GM03348 (cell line): ENCODE results near the gene RIPOR3.
"Not testable (repeated sequence)": the region's sequence is repeated elsewhere in the genome, so short reads cannot be mapped to it uniquely, and the experiment has no call there.

Experiments used
- DNase-seq: peaks from one replicate; pipeline ENCODE4 v3.0.0; 2012; ENCODE audit warnings: low spot score

The RIPOR3 gene

GRCh38 chr20:50632701-50633100 lies 58.6 kb downstream of the RIPOR3 start:
- DNase-seq: no peak

- no peak for DNase-seq
Measured at GRCh38 chr20:50632236-50632635, 59.1 kb downstream of the RIPOR3 start.

DNA sequence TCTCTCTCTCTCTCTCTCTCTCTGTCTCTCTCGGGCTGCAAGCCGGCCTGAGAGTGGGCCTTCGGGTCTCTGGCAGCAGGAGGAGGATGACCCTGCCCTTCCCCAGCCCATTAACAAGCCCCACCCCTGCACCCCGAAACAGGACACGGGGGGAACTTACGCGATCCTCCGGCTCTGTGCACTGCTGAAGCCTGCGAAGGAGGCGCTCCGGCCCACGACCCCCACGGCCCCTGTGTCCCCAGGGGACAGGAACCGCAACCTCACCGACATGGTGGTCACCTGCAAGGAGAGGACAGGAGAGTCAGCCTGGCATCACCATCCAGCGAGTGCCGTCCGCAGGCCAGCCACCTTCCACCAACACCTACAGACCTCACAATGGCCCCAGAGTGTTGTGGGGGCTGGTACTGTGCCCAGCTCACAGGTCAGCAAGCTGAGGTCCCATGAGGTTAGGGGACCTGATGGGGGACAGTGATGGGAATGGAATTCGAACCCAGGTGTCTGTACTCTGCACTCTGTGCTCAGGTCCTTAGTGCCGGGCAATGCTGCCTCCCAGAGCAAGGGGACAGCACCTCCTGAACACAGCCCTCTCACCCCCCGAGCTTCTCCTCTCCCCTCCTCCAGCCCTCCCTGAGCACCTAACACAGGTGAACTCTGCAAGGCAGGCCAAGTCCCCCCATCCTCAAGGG lies 60.6 kb downstream of the RIPOR3 start:
- DNase-seq: no peak

DNA sequence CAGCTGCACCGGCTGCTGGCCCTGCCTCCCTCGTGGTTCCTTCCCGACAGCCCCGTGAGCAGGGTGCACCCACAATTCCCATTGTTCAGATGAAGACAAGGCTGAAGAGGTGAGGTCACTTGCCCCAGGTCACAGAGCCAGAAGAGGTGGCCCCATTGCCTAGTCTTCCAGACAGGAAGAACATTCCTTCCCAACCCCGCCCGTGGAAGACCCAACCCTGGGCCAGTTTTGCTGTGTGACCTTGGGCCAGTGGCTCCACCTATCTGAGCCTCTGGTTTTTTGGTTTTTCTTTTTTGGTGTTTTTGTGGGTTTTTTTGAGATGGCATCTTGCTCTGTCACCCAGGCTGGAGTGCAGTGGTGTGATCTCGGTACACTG lies 61.7 kb downstream of the RIPOR3 start:
- no peak for DNase-seq

DNA sequence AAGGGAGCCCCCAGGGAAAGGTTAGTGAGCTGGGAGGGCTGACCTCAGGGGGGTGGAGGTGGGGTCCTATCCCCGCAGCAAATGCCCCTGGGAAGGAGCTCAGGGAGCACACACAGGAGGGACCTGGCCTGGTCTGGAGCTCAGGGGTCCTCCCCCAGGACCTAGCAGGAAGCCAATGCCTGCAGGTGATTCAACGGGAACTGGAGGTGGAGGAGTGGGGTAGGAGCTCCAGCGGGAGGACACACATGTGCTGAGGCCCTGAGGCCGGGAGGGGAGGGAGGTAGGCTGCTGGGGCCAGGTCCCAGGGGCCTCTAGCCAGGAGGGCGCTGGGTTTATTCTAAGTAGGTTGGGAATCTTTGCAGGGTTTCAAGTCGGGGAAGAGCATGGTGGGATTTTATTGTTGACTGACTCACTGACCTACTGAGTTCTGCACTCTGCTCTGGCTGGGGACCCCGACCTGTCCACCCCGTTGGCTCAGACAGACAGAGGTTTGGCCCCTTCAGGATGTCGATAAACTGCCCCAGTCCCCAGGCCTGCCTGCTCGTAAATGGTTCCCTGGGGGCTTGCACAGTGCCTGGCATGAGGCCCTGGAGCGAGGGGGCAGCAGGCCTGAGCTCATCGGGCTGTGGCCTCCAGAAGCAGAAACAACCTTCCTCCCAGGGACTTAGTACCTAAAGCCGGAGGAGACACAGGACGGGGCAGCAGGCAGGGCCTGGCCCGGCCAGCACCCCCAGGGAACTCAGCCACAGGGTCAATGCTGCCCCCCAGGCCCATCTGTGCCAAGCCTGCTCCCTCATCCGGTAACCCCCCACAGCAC lies 62.3 kb downstream of the RIPOR3 start:
- DNase-seq: no peak

- no peak for DNase-seq
Measured at GRCh38 chr20:50628332-50628731, 63.0 kb downstream of the RIPOR3 start.

- no peak for DNase-seq
Measured at GRCh38 chr20:50627747-50628146, 63.6 kb downstream of the RIPOR3 start.

- DNase-seq: peak; percentile 86
Measured at GRCh38 chr20:50625986-50626677, 65.2 kb downstream of the RIPOR3 start.

GRCh38 chr20:50624351-50625016 lies 66.9 kb downstream of the RIPOR3 start:
- DNase-seq: no peak

DNA sequence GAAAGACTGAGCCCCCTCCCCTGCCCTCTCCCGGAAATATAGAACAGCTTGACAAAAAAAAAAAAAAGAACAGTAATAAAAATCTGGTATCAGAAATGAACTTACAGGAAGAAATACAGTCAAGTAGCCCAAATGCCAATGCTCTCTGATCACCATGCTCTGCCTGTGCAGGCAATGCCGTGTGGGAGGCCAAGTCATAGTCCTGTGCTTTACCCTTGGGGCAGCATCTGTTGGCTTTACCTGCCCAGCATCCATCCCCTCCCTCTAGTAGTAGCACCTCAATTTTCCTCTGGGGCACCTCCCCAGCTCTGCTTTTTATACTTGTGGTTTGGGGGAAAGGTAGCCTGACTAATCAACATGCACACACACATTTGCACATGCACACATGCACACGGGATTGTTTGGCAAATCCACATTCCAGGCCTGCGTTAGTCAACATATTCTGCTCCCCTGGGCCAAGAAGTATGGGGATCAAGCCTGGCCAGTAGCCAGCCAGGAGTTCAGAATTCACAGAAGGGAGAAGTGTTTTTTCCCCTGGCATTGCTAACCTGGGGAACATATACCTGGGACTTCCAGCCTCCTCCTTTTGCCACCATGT lies 70.2 kb downstream of the RIPOR3 start:
- DNase-seq: no peak

DNA sequence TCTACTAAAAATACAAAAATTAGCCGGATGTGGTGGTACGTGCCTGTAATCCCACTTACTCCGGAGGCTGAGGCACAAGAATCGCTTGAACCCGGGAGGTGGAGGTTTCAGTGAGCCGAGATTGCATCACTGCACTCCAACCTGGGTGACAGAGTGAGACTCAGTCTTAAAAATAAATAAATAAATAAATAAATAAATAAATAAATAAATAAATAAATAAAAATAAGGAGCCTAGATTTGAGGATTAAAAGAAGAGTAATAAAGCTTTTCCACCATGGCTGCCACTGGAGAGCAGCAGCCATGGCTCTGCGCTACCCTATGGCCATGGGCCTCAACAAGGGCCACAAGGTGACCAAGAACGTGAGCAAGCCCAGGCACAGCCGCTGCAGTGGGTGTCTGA lies 70.9 kb downstream of the RIPOR3 start:
- not testable (repeated sequence) for DNase-seq

- no peak for DNase-seq
Measured at GRCh38 chr20:50618537-50618936, 72.8 kb downstream of the RIPOR3 start.

GRCh38 chr20:50617022-50617421 lies 74.3 kb downstream of the RIPOR3 start:
- no peak for DNase-seq

DNA sequence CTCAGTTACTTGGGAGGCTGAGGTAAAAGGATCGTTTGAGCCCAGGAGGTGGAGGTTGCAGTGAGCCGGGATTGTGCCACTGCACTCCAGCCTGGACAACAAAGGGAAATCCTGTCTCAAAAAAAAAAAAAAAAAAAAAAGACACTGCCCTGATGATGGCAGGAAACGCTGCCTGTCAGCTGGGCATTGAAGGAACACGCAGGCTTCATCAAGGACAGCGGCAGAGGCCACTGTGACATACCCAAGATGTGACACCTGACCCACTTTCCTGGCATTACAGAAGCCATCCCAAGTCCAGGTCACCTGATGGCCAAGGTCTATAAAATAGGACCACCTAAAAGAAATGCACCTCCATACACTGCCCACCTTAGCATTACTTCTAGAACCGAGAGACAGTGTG lies 75.9 kb downstream of the RIPOR3 start:
- no peak for DNase-seq

DNA sequence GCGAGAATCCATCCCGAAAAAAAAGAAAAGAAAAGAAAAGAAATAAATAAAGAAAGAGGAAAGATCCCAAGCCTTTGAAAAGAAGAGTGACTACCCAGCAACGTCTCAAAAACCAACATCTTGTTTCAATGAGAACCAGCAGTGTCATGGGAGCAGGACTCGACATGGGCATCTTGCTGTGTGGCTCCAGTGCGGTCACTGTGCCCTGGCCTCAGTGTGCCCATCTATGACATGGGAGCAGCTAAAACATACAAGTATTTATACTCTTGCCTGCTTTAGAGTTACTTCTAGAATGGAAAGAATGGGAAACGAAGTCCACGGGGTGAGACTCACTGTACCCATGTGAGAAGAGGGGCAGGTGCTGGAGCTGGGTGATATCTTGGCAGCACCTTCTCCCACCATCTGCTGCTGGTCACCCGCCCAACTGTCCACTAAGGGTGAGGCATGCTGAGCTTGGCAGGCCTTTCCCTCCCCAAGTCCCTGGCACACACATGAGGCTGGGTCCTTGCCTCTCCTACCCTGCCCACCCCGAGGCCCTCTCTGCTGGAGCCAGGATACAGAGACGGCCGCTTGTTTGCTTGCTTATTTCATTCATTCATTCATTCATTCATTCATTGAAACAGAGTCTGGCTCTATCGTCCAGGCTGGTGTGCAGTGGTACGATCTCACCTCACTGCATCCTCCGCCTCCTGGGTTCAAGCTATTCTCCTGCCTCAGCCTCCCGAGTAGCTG lies 77.7 kb downstream of the RIPOR3 start:
- DNase-seq: no peak

GRCh38 chr20:50611128-50611810 lies 80.1 kb downstream of the RIPOR3 start:
- DNase-seq: peak; percentile 76

DNA sequence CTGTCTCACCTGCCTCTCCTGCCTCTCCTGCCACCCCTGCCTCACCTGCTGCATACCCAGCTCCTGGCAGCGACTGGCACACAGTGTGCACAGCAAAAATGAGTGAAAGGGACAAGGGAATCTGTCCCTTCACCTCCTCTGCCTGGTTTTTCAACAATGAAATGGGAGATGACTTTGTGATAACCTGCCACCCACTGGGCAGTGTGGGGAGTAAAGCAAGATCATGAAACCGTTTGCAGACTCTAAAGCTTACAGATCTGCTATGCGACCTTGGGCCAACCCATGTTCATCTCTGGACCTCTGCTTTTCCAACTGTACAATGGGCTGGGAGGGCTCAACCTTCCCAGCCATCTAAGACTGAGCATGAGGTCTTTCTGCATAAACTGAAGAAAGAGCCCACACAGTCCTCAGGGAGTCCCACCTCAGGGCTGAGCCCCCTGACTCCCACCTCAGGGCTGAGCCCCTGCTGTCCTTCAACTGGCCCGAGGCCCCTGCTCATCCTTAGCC lies 81.1 kb downstream of the RIPOR3 start:
- no peak for DNase-seq

DNA sequence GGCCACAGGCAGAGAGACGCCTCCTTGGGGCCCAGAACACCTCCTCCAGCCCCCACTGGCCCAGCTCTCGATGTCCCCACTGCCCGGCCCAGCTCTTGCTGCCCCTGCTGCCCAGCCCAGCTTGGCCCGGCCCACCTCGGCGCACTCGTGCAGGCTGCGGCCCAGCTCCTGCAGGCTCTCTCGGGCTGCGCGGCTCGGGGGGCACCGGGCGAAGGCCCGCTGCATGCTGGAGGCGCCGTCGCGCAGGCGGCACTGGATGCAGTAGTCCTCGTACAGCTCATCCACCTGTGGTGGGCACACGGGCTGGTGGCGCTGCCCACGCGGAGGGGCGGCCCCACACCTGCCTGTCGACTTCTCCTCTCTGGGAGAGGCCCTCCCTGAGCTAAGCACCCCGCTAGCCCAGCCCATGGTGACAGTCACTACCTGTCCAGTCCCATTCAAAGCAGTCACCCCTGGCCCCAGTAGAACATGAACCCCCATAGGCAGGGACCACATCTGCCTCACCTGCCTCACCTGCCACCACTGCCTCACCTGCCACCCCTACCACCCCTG lies 81.8 kb downstream of the RIPOR3 start:
- DNase-seq: no peak

- DNase-seq: no peak
Measured at GRCh38 chr20:50608750-50609104, 82.6 kb downstream of the RIPOR3 start.
